Spleen (tissue), 7 donors: Measurements from ENCODE around the gene OR9Q1.

Source experiments
- POLR2A ChIP-seq, 3 donors: fragments of 450-650 bp; IDR thresholded peaks; one replicate each; pipeline ENCODE4 v1.5.1; 2017; ENCODE audit warnings: antibody characterized with exemption in 3 of 3, mild to moderate bottlenecking in 1 of 3
- TF ChIP-seq, protein P1 (sequence below), 11 experiments: fragments of 200-600 bp in 7 of 11; fragments of 450-650 bp in 4 of 11; sonication (generic) in 4 of 11; IDR thresholded peaks in 8 of 11; conservative IDR thresholded peaks in 3 of 11; 1 replicate in 7 of 11; 2 replicates in 4 of 11; pipeline versions ENCODE4 v1.4.0 to v1.8.0; 2016 to 2021; ENCODE audit warnings: antibody characterized with exemption in 11 of 11, inconsistent platforms in 4 of 11, mild to moderate bottlenecking in 1 of 11
- donor health status: DM: no; HTN: no; CAD: no; lungs with moderate emphysema.
- donor health status: DM: no; HTN: no; CAD: no.
- donor health status: DM: no; HTN: no; CAD: no.

DNA sequence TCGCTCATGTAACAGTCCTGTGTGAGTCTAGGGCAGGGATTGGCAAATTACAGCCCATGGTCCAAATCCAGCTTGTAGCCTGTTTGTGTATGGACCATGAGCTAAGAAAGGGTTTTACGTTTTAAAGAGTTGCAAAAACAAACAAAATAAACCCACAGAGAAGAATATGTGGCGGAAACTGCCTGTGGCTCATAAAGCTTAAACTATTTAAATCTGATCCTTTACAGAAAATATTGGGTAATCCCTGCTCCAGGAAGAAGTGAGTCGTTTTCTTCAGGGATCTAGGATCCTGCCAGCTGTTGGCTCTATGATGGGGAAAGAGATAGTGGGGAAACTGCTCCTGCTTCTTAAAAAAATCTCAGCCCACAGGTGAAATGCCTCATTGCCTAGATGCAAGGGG is 3.7 kb downstream of the OR9Q1 start:
- TF ChIP-seq POLR2A (IDR thresholded peaks at IDR 0.05): no peak
- TF ChIP-seq, protein P1, sequence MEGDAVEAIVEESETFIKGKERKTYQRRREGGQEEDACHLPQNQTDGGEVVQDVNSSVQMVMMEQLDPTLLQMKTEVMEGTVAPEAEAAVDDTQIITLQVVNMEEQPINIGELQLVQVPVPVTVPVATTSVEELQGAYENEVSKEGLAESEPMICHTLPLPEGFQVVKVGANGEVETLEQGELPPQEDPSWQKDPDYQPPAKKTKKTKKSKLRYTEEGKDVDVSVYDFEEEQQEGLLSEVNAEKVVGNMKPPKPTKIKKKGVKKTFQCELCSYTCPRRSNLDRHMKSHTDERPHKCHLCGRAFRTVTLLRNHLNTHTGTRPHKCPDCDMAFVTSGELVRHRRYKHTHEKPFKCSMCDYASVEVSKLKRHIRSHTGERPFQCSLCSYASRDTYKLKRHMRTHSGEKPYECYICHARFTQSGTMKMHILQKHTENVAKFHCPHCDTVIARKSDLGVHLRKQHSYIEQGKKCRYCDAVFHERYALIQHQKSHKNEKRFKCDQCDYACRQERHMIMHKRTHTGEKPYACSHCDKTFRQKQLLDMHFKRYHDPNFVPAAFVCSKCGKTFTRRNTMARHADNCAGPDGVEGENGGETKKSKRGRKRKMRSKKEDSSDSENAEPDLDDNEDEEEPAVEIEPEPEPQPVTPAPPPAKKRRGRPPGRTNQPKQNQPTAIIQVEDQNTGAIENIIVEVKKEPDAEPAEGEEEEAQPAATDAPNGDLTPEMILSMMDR (IDR thresholded peaks at IDR 0.05 in 8 of 11, conservative IDR thresholded peaks at IDR 0.05 in 3 of 11): no peak
